CD4-positive, alpha-beta memory T cell (primary cell): ENCODE data around the gene PCGF3. TPM values are rescaled to one million over a fixed set of nuclear protein-coding genes. Genes with fewer than 3 reads are reported as not detected.
"Not testable (repeated sequence)": the region's sequence is repeated elsewhere in the genome, so short reads cannot be mapped to it uniquely, and the experiment has no call there.

Experiments used
- CTCF ChIA-PET: fragments of 350-600 bp; sonication (Branson Sonifier 250); formaldehyde crosslinking; loops from one replicate; lab custom pipeline; 2021; ENCODE audit warnings: inconsistent platforms; ENCODE audit not compliant: partially characterized antibody; lab: Charles Lee
- POLR2A ChIA-PET: fragments of 350-600 bp; sonication (Branson Sonifier 250); formaldehyde crosslinking; loops from one replicate; lab custom pipeline; 2021; ENCODE audit not compliant: partially characterized antibody; lab: Charles Lee
- DNase-seq, 5 donors: peaks; one replicate each; pipeline versions ENCODE4 v3.0.0 to v3.0.0-alpha.2; 2020 to 2022; ENCODE audit warnings: mixed read lengths in 1 of 5
- H3K27ac ChIP-seq: one replicate; pipeline ENCODE4 v1.7.0; 2013; ENCODE audit warnings: low read depth, low read length
- H3K27me3 ChIP-seq: 2 replicates; pipeline ENCODE4 v1.7.0; 2013; ENCODE audit warnings: mild to moderate bottlenecking, low read length, moderate library complexity; ENCODE audit not compliant: insufficient read depth
- H3K36me3 ChIP-seq: 2 replicates; pipeline ENCODE4 v1.7.0; 2013; ENCODE audit warnings: mild to moderate bottlenecking, low read length, moderate library complexity; ENCODE audit not compliant: insufficient read depth
- H3K4me1 ChIP-seq: 2 replicates; pipeline ENCODE4 v1.7.0; 2013; ENCODE audit warnings: mild to moderate bottlenecking, low read length, moderate library complexity; ENCODE audit not compliant: insufficient read depth
- H3K4me3 ChIP-seq, 2 donors: one replicate each; pipeline ENCODE4 v1.7.0; 2013; ENCODE audit warnings: low read length in 2 of 2, mild to moderate bottlenecking in 1 of 2
- H3K9me3 ChIP-seq, 2 donors: one replicate each; pipeline ENCODE4 v1.7.0; 2013; ENCODE audit warnings: low read length in 2 of 2, control low read depth in 1 of 2; ENCODE audit not compliant: control insufficient read depth in 1 of 2
- H3K27ac Mint-ChIP-seq, 7 donors: one replicate each; pipeline ENCODE4 v1.8.0; 2020 to 2021; ENCODE audit warnings: mixed read lengths in 7 of 7, mild to moderate bottlenecking in 6 of 7, inconsistent platforms in 3 of 7, moderate library complexity in 3 of 7
- H3K27me3 Mint-ChIP-seq, 2 donors: one replicate each; pipeline ENCODE4 v1.8.0; 2020 to 2021; ENCODE audit warnings: mixed read lengths in 2 of 2
- H3K36me3 Mint-ChIP-seq, 2 donors: one replicate each; pipeline ENCODE4 v1.8.0; 2020 to 2021; ENCODE audit warnings: mixed read lengths in 2 of 2, inconsistent platforms in 1 of 2, mild to moderate bottlenecking in 1 of 2
- H3K4me1 Mint-ChIP-seq, 4 donors: one replicate each; pipeline ENCODE4 v1.8.0; 2020 to 2021; ENCODE audit warnings: mixed read lengths in 4 of 4, mild to moderate bottlenecking in 1 of 4
- H3K4me3 Mint-ChIP-seq, 8 donors: one replicate each; pipeline ENCODE4 v1.8.0; 2020 to 2021; ENCODE audit warnings: mixed read lengths in 8 of 8, mild to moderate bottlenecking in 7 of 8, moderate library complexity in 6 of 8, inconsistent platforms in 3 of 8
- H3K9me3 Mint-ChIP-seq, 8 donors: one replicate each; pipeline ENCODE4 v1.8.0; 2020 to 2021; ENCODE audit warnings: mixed read lengths in 8 of 8, mild to moderate bottlenecking in 5 of 8, inconsistent platforms in 3 of 8, moderate library complexity in 1 of 8
- intact Hi-C: fragments of 100-400 bp; cut with micrococcal nuclease; formaldehyde crosslinking; loops from one replicate; pipeline ENCODE4 v1.15.1; 2023
- polyA plus RNA-seq, 2 donors: library from polyadenylated mRNA; unstranded; fragments of 300-500 nt; fragmentation: Illumina TruSeq; gene quantifications; one replicate each; pipeline ENCODE4 v1.2.3, GENCODE V29; 2021
- total RNA-seq, 2 experiments: library from RNA; stranded (reverse); gene quantifications; one replicate each; pipeline ENCODE4 v1.2.3, GENCODE V29; 2021

The PCGF3 gene
- total and polyA plus RNA-seq, 4 experiments from 2014 or later: 2.9 to 73.8 (median 35.6) TPM

DNA sequence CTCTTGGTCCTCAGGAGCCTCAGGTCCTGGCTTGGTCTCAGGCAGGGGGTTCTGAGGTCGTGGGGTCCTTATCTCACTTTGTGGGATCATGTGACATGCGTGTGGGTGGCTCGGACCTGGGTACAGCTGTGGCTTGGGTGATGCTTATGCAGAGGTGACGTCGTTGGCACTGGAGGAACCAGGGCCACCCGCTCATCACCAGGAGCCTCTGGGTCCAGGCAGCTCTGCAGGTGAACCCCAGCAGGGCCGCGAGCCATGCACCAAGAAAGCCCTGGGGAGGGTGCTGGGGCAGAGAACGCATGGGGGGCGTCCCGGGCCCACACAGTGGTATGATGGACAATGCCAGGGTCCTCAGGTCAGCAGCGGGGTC is 40.3 kb upstream of the PCGF3 start:
- Histone ChIP-seq H3K27me3 (no peaks in the 10 kb centered on the region), H3K4me1 (peaks cover 17% of the 10 kb centered on the region), H3K36me3 (no peaks in the 10 kb centered on the region), H3K9me3 (no peaks in the 10 kb centered on the region), H3K4me3 (no peak overlapping the region), H3K27ac (no peak overlapping the region)
- H3K9me3 Mint-ChIP-seq: peaks cover 0 to 2% (median 0%) of the 10 kb centered on the region in 8 donors
- ChIA-PET POLR2A (interaction anchor here (4.2 kb wide), 1 partner anchor 9 kb away, joined by 57 read pairs; the partner anchor contains the start of genes ATP5ME and MYL5), CTCF (interaction anchor here (3.2 kb wide), 1 partner anchor 8 kb away, joined by 19 read pairs; the partner anchor contains the start of genes ATP5ME and MYL5)
- intact Hi-C loops: no loop called here
- peak overlapping the region in 5 of 8 donors; percentile 6 to 87 (median 38) for H3K4me3 Mint-ChIP-seq
- no peaks in the 10 kb centered on the region for H3K36me3 Mint-ChIP-seq
- peak overlapping the region in 3 of 7 donors; percentile 23 to 77 (median 53) for H3K27ac Mint-ChIP-seq
- no peaks in the 10 kb centered on the region for H3K27me3 Mint-ChIP-seq
- peak in 1 of 5 donors; percentile 30 for DNase-seq
- H3K4me1 Mint-ChIP-seq: peaks cover 6 to 22% (median 10%) of the 10 kb centered on the region in 4 donors

DNA sequence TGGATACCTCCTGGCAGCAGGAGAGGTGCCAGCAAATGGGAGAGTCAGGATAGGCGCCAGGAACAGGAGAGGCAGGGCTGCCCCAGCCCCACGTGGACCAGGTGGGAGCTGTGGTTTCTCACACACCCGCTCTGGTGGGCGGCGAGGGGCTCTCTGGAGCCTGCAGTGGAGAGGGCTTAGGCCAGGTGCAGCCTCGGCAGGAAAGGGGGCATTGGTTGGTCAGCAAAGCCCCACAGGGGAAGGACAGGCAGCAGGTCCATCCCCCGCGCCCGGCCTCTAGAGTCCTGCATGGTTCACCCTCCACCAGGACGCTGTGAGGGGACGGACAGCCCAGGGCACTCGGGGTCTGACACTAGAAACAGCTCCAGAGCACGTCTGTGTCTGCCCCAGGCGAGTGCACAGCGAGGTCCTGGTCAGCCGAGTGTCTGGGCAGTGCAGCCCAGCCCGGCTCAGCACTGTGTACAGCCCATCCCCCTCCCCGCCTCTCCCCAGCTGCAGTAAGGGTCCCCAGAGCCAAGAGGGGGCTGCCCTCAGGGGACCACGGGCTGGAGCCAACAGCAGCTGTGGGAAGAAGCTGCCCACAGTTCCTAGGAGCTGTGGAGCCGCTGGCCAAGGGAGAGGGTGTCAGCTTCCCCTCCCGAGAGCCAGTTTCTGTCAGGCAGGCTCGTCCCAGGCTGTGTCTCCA is 39.7 kb upstream of the PCGF3 start:
- H3K9me3 Mint-ChIP-seq: no peaks in the 10 kb centered on the region
- Histone ChIP-seq H3K9me3 (no peaks in the 10 kb centered on the region), H3K27ac (no peak overlapping the region), H3K27me3 (no peaks in the 10 kb centered on the region), H3K36me3 (no peaks in the 10 kb centered on the region), H3K4me1 (peaks cover 17% of the 10 kb centered on the region), H3K4me3 (no peak overlapping the region)
- no peak overlapping the region for H3K4me3 Mint-ChIP-seq
- peak overlapping the region in 2 of 7 donors; percentile 53 to 77 for H3K27ac Mint-ChIP-seq
- CTCF ChIA-PET: interaction anchor here (1.1 kb wide), 1 partner anchor 18 kb away, joined by 3 read pairs; no protein-coding TSS in a partner anchor
- H3K36me3 Mint-ChIP-seq: peaks cover 4 to 5% of the 10 kb centered on the region in 2 donors
- intact Hi-C loops: no loop called here
- POLR2A ChIA-PET: interaction anchor here (0.7 to 4.2 kb wide), 3 partner anchors 9 to 44 kb away, joined by 3 to 57 read pairs (median 3); partner anchors contain the start of genes ATP5ME and MYL5
- H3K4me1 Mint-ChIP-seq: peaks cover 3 to 20% (median 10%) of the 10 kb centered on the region in 4 donors
- no peaks in the 10 kb centered on the region for H3K27me3 Mint-ChIP-seq
- DNase-seq: peak in 1 of 5 donors; percentile 30

DNA sequence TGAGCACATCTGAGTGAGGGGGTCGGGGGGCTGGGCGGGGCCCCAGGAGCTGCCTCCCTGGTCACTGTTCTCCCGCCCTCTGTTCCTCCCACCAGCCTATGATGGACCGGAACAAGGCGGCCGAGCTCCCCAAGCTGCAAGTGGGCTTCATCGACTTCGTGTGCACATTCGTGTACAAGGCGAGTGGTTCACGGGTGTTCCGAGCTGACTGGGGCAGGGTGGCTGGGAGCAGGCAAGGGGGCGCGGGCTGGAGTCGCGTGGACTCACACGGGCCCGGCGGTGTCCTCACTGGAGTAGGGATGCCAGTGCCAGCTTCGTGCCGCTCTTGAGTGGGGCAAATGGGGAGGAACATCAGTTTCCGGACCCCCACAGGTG is 39.2 kb upstream of the PCGF3 start:
- Histone ChIP-seq H3K9me3 (no peaks in the 10 kb centered on the region), H3K4me1 (peaks cover 17% of the 10 kb centered on the region), H3K4me3 (no peak overlapping the region), H3K27me3 (no peaks in the 10 kb centered on the region), H3K36me3 (peaks cover under 1% of the 10 kb centered on the region), H3K27ac (no peak overlapping the region)
- Mint-ChIP-seq H3K4me3 (no peak overlapping the region), H3K27me3 (no peaks in the 10 kb centered on the region), H3K27ac (no peak overlapping the region), H3K4me1 (peaks cover 2 to 18% (median 10%) of the 10 kb centered on the region in 4 donors), H3K9me3 (no peaks in the 10 kb centered on the region), H3K36me3 (peaks cover 6% of the 10 kb centered on the region in 2 donors)
- POLR2A ChIA-PET: interaction anchor here (0.7 to 4.2 kb wide), 3 partner anchors 8 to 43 kb away, joined by 3 to 57 read pairs (median 3); partner anchors contain the start of genes ATP5ME and MYL5
- DNase-seq: peak in 1 of 5 donors; percentile 13
- CTCF ChIA-PET: interaction anchor here (1.1 kb wide), 1 partner anchor 17 kb away, joined by 3 read pairs; no protein-coding TSS in a partner anchor
- intact Hi-C loops: no loop called here

DNA sequence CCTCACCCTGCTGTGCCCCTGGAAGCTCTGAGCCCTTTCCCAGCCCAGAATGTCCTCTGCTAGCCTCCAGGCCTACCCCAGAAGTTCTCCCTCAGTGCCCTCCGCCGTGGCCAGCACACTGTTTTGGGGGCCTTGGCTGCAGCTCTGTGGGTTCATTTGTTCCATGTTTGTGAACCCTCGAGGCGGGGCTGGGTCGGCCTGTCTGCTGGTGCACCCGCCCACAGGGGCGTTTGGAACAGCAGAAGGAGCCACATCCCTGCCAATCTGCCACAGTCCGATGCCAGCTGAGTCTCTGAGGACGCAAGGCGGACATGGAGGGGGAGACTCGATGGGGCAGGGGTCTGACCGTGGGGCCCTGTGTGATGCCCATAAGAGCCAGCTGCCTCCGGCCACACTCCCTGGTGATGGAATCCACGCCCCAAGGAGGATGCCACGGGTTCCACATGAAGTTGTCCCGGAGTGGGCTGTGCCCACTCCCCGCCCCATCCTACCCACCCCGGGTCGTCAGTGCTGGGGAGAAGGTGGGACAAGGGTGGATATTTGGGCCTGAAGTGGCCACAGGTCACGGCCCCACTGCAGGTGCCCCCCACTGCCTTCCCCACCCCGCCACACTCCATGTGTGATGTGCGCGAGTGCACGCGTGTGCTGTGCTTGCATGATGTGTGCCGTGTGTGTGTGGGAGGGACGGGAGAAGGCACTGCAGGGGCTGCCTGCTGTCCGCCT is 38.6 kb upstream of the PCGF3 start:
- no peaks in the 10 kb centered on the region for H3K9me3 ChIP-seq
- CTCF ChIA-PET: interaction anchor here (1.1 kb wide), 1 partner anchor 17 kb away, joined by 3 read pairs; no protein-coding TSS in a partner anchor
- no peaks in the 10 kb centered on the region for H3K27me3 ChIP-seq
- H3K36me3 Mint-ChIP-seq: peaks cover 6% of the 10 kb centered on the region in 2 donors
- peaks cover 6% of the 10 kb centered on the region for H3K36me3 ChIP-seq
- peaks cover 17% of the 10 kb centered on the region for H3K4me1 ChIP-seq
- H3K27ac Mint-ChIP-seq: no peak overlapping the region
- peaks cover 2 to 18% (median 10%) of the 10 kb centered on the region in 4 donors for H3K4me1 Mint-ChIP-seq
- H3K27ac ChIP-seq: no peak overlapping the region
- peak overlapping the region in 1 of 8 donors; percentile 17 for H3K4me3 Mint-ChIP-seq
- peak in 1 of 5 donors; percentile 22 for DNase-seq
- POLR2A ChIA-PET: interaction anchor here (1.2 kb wide), 1 partner anchor 13 kb away, joined by 3 read pairs; no protein-coding TSS in a partner anchor
- no peak overlapping the region for H3K4me3 ChIP-seq
- no peaks in the 10 kb centered on the region for H3K27me3 Mint-ChIP-seq
- intact Hi-C loops: no loop called here
- H3K9me3 Mint-ChIP-seq: no peaks in the 10 kb centered on the region

DNA sequence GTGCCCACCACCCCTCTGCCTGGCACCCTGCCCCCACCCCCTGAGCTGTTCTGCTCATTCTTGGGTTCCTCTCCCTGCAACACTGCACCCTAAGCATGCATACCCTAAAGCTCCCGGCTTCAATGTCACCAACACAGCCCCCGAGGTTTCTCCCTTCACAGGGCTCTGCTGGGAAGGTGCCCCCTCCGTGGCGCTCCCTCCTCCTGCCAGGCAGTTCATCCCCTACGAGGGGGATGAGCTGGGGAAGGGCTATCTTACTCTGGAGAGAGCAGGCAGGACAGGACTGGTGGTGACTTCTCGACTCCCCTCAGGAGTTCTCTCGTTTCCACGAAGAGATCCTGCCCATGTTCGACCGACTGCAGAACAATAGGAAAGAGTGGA is 38.1 kb upstream of the PCGF3 start:
- intact Hi-C loops: no loop called here

DNA sequence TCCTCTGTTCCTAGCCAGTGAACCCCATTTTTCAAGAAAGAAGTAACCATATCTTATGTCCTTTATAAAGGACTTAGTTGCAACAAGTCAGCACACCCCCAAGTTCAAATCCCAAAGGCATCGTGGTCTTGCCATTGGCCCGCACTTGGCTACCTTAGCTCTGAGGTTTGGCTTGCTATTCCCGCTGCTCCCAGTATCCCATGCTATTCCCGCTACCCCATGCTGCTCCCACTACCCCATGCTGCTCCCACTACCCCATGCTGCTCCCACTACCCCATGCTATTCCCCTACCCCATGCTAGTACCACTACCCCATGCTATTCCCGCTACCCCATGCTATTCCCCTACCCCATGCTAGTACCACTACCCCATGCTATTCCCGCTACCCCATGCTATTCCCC is 37.4 kb upstream of the PCGF3 start:
- H3K4me3 ChIP-seq, POLR2A ChIA-PET, H3K9me3 Mint-ChIP-seq, H3K27ac ChIP-seq, CTCF ChIA-PET, H3K4me3 Mint-ChIP-seq, H3K27me3 ChIP-seq, H3K27me3 Mint-ChIP-seq, intact Hi-C loops, H3K9me3 ChIP-seq: not testable (repeated sequence)
- H3K36me3 Mint-ChIP-seq: peaks cover 9 to 12% of the 10 kb centered on the region in 2 donors
- H3K4me1 Mint-ChIP-seq: peaks cover 2 to 17% (median 12%) of the 10 kb centered on the region in 4 donors
- H3K36me3 ChIP-seq: peaks cover 12% of the 10 kb centered on the region
- H3K27ac Mint-ChIP-seq: peak overlapping the region in 1 of 7 donors; percentile 36
- peak in 1 of 5 donors; percentile 2 for DNase-seq
- H3K4me1 ChIP-seq: peaks cover 15% of the 10 kb centered on the region

More for the DNA sequence above, 38.1 kb upstream of the PCGF3 start:
- Histone ChIP-seq H3K27me3 (no peaks in the 10 kb centered on the region), H3K27ac (no peak overlapping the region), H3K9me3 (no peaks in the 10 kb centered on the region), H3K4me3 (no peak overlapping the region), H3K36me3 (peaks cover 12% of the 10 kb centered on the region), H3K4me1 (peaks cover 17% of the 10 kb centered on the region)
- H3K36me3 Mint-ChIP-seq: peaks cover 6 to 10% of the 10 kb centered on the region in 2 donors
- H3K4me1 Mint-ChIP-seq: peaks cover 2 to 18% (median 10%) of the 10 kb centered on the region in 4 donors
- H3K27me3 Mint-ChIP-seq: no peaks in the 10 kb centered on the region
- H3K27ac Mint-ChIP-seq: peak overlapping the region in 1 of 7 donors; percentile 18
- H3K9me3 Mint-ChIP-seq: no peaks in the 10 kb centered on the region
- CTCF ChIA-PET: no interaction called here
- H3K4me3 Mint-ChIP-seq: peak overlapping the region in 1 of 8 donors; percentile 17
- peak in 1 of 5 donors; percentile 25 for DNase-seq
- POLR2A ChIA-PET: no interaction called here
